WTC11 (cell line): ENCODE data around the gene TMEM186. TPM values are rescaled to one million over a fixed set of nuclear protein-coding genes. Genes with fewer than 3 reads are reported as not detected.

Experiments
- ATAC-seq: fragments of 200-7000 bp; cut with Tn5 transposase; 2 replicates; pipeline ENCODE4 v1.10.0; 2021; ENCODE audit warnings: mild to moderate bottlenecking, moderate library complexity
- CTCF ChIA-PET: fragments of 300-600 bp; sonication (Branson Sonifier 250); formaldehyde crosslinking; loops from one replicate; lab custom pipeline; 2021; ENCODE audit warnings: antibody characterized with exemption; lab: Charles Lee
- POLR2A ChIA-PET: fragments of 350-600 bp; sonication (Branson Sonifier 250); formaldehyde crosslinking; loops from one replicate; lab custom pipeline; 2021; ENCODE audit warnings: antibody characterized with exemption; lab: Charles Lee
- DNase-seq: peaks from one replicate; pipeline ENCODE4 v3.0.0; 2021; ENCODE audit warnings: low spot score
- H3K27ac Mint-ChIP-seq: 2 replicates; pipeline ENCODE4 v1.8.0; 2021; ENCODE audit warnings: mixed read lengths
- H3K27me3 Mint-ChIP-seq: 2 replicates; pipeline ENCODE4 v1.8.0; 2021; ENCODE audit warnings: low read depth, mild to moderate bottlenecking, moderate library complexity, mixed read lengths
- H3K36me3 Mint-ChIP-seq: 2 replicates; pipeline ENCODE4 v1.8.0; 2021; ENCODE audit warnings: mixed read lengths
- H3K4me1 Mint-ChIP-seq: 2 replicates; pipeline ENCODE4 v1.8.0; 2022; ENCODE audit warnings: mixed read lengths
- H3K4me3 Mint-ChIP-seq: 2 replicates; pipeline ENCODE4 v1.8.0; 2021; ENCODE audit warnings: mild to moderate bottlenecking, moderate library complexity, mixed read lengths
- H3K9me3 Mint-ChIP-seq: 2 replicates; pipeline ENCODE4 v1.8.0; 2021; ENCODE audit warnings: mixed read lengths
- ATF3 ChIP-seq: sonication (generic); formaldehyde crosslinking; conservative IDR thresholded peaks from 2 replicates; pipeline ENCODE4 v1.8.1; 2022; ENCODE audit warnings: mild to moderate bottlenecking, missing genetic modification reagents
- CBFB ChIP-seq: sonication (generic); formaldehyde crosslinking; IDR thresholded peaks from 2 replicates; pipeline ENCODE4 v1.8.1; 2022; ENCODE audit warnings: mild to moderate bottlenecking, low read depth, missing genetic modification reagents
- CTCF ChIP-seq: fragments of 200-600 bp; IDR thresholded peaks from 2 replicates; pipeline ENCODE4 v1.8.0; 2022; ENCODE audit warnings: antibody characterized with exemption
- E2F4 ChIP-seq: sonication (generic); formaldehyde crosslinking; IDR thresholded peaks from 2 replicates; pipeline ENCODE4 v1.8.1; 2022; ENCODE audit warnings: low read depth, mild to moderate bottlenecking, moderate library complexity, missing genetic modification reagents, borderline replicate concordance
- FOXK1 ChIP-seq: sonication (generic); formaldehyde crosslinking; IDR thresholded peaks from 2 replicates; pipeline ENCODE4 v1.8.0; 2022; ENCODE audit warnings: mild to moderate bottlenecking, moderate library complexity, missing genetic modification reagents
- JAZF1 ChIP-seq: fragments of 250-450 bp; sonication (Bioruptor Pico); IDR thresholded peaks from 2 replicates; pipeline ENCODE4 v1.9.0; 2021; ENCODE audit warnings: moderate library complexity, mild to moderate bottlenecking, inconsistent platforms
- MYBL2 ChIP-seq: sonication (generic); formaldehyde crosslinking; IDR thresholded peaks from 2 replicates; pipeline ENCODE4 v1.8.1; 2023; ENCODE audit warnings: mild to moderate bottlenecking, moderate library complexity, missing genetic modification reagents
- NFE2L1 ChIP-seq: sonication (generic); formaldehyde crosslinking; IDR thresholded peaks from 2 replicates; pipeline ENCODE4 v1.8.1; 2023; ENCODE audit warnings: missing genetic modification reagents
- PREB ChIP-seq: sonication (generic); formaldehyde crosslinking; IDR thresholded peaks from 2 replicates; pipeline ENCODE4 v1.8.1; 2022; ENCODE audit warnings: mild to moderate bottlenecking, missing genetic modification reagents, moderate library complexity, borderline replicate concordance
- RELA ChIP-seq: sonication (generic); formaldehyde crosslinking; IDR thresholded peaks from 2 replicates; pipeline ENCODE4 v1.8.1; 2022; ENCODE audit warnings: missing genetic modification reagents, mild to moderate bottlenecking, borderline replicate concordance
- ZNF121 ChIP-seq: sonication (generic); formaldehyde crosslinking; IDR thresholded peaks from 2 replicates; pipeline ENCODE4 v1.8.0; 2023; ENCODE audit warnings: missing genetic modification reagents
- ZNF219 ChIP-seq: sonication (generic); formaldehyde crosslinking; IDR thresholded peaks from 2 replicates; pipeline ENCODE4 v1.8.0; 2023; ENCODE audit warnings: missing genetic modification reagents, mild to moderate bottlenecking, borderline replicate concordance
- ZNF416 ChIP-seq: fragments of 250-450 bp; sonication (Bioruptor Pico); IDR thresholded peaks from 2 replicates; pipeline ENCODE4 v1.9.0; 2021; ENCODE audit warnings: mild to moderate bottlenecking, inconsistent platforms
- ZNF532 ChIP-seq: fragments of 250-450 bp; sonication (Bioruptor Pico); IDR thresholded peaks from 2 replicates; pipeline ENCODE4 v1.9.0; 2021; ENCODE audit warnings: mild to moderate bottlenecking, borderline replicate concordance
- total RNA-seq: library from RNA; stranded (reverse); gene quantifications from 3 replicates; pipeline ENCODE4 v1.2.3, GENCODE V29; 2021

TMEM186 gene
- total RNA-seq, 1 experiment from 2014 or later = 17.8 TPM

GRCh38 chr16:8816967-8817655 lies 19.7 kb upstream of the TMEM186 start:
- Mint-ChIP-seq H3K4me1 (peaks cover 14% of the 10 kb centered on the region), H3K9me3 (no peaks in the 10 kb centered on the region), H3K4me3 (no peak overlapping the region), H3K36me3 (peaks cover 78% of the 10 kb centered on the region), H3K27me3 (no peaks in the 10 kb centered on the region), H3K27ac (no peak overlapping the region)
- TF ChIP-seq ZNF121 (peak; percentile 76), RELA (no peak)
- ATAC-seq (no peak), DNase-seq (no peak)
- ChIA-PET CTCF (interaction anchor here (0.6 to 1.5 kb wide), 4 partner anchors 11 to 63 kb away, joined by 3 to 6 read pairs (median 4); no protein-coding TSS in a partner anchor), POLR2A (interaction anchor here (1.2 kb wide), 1 partner anchor 14 kb away, joined by 4 read pairs; no protein-coding TSS in a partner anchor)

GRCh38 chr16:8814095-8814806 lies 16.8 kb upstream of the TMEM186 start:
- no peak for TF ChIP-seq MYBL2 (CRISPR knock-in tag)
- no peak for TF ChIP-seq CTCF
- TF ChIP-seq NFE2L1 (CRISPR knock-in tag) = no peak
- TF ChIP-seq JAZF1 (CRISPR knock-in tag) = no peak
- no peak for TF ChIP-seq ZNF532 (CRISPR knock-in tag)
- no peak for TF ChIP-seq PREB
- H3K36me3 Mint-ChIP-seq = peaks cover 76% of the 10 kb centered on the region

GRCh38 chr16:8812162-8812843 lies 14.9 kb upstream of the TMEM186 start:
- DNase-seq (no peak), ATAC-seq (no peak)
- Mint-ChIP-seq H3K36me3 (peaks cover 76% of the 10 kb centered on the region), H3K4me3 (no peak overlapping the region), H3K27ac (no peak overlapping the region), H3K4me1 (no peaks in the 10 kb centered on the region), H3K9me3 (no peaks in the 10 kb centered on the region), H3K27me3 (no peaks in the 10 kb centered on the region)
- TF ChIP-seq ZNF416 (CRISPR knock-in tag) = no peak
- no peak for TF ChIP-seq FOXK1 (CRISPR knock-in tag)
- TF ChIP-seq CBFB (CRISPR knock-in tag) = no peak
- TF ChIP-seq ATF3 = no peak
- TF ChIP-seq E2F4 (CRISPR knock-in tag) = no peak
- TF ChIP-seq ZNF219 (CRISPR knock-in tag) = no peak
- ChIA-PET CTCF (no interaction called here), POLR2A (no interaction called here)

More at GRCh38 chr16:8814095-8814806, 16.8 kb upstream of the TMEM186 start:
- no peak for ATAC-seq
- H3K4me1 Mint-ChIP-seq = 0 out of 2 replicates have a peak, but pooled peaks cover 3% of the 10 kb centered on the region
- H3K27ac Mint-ChIP-seq = no peak overlapping the region; the same call in 1 of the 2 replicates
- DNase-seq = no peak
- CTCF ChIA-PET = no interaction called here
- H3K4me3 Mint-ChIP-seq = no peak overlapping the region
- POLR2A ChIA-PET = interaction anchor here (1.6 kb wide), 1 partner anchor 18 kb away, joined by 4 read pairs; no protein-coding TSS in a partner anchor
- H3K27me3 Mint-ChIP-seq = no peaks in the 10 kb centered on the region
- H3K9me3 Mint-ChIP-seq = no peaks in the 10 kb centered on the region
